GM12801 (cell line): ENCODE results near the gene GRPEL1.

Source experiments
- CTCF ChIP-seq: IDR thresholded peaks from one replicate; pipeline ENCODE4 v1.5.1; 2011; ENCODE audit warnings: control low read depth; ENCODE audit not compliant: insufficient read length; ENCODE audit errors: extremely low read depth

GRPEL1 gene

DNA sequence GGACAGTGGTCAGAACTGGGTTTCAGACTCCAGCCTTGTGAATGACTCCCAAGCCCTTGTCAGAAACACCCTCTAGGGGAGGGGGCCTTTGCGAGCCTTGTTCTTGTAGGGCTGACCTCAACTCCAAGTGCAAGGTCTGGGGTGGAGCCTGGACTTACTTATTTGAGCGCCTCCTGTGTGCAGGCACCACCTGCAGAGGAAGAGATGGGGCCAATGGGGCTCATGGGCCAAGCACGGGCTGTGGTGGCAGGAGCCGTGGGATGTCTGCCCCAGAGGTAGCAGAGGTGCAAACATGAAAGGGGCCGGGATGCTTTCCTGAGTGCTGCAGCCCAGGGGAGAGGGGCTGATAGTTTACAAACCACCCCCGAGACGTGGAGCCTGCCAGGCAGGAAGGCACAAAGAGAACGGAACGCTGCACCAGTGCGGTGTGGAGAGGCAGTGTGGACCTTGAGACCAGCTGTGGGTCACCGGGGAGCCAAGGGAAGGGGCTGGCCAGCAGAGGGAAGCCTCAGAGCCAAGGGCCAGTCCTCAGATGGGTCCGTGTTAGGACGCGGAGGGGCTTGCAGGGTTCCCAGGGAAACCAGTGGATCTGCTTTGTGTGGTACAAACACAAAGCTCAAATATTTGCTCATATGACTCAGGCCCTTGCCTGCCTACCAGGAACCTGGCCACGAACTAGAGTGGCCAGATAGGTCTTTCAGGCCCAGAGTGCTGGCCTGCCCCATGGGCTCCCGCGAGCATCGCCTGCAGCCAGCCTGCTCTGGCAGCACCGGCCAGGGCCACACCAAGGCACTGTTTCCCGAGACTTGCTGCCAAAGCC lies 33.4 kb downstream of the GRPEL1 start:
- TF ChIP-seq CTCF: no peak

- TF ChIP-seq CTCF: no peak
Observed at GRCh38 chr4:7032596-7032995, 35.3 kb downstream of the GRPEL1 start.

- no peak for TF ChIP-seq CTCF
Observed at GRCh38 chr4:7031558-7032449, 36.1 kb downstream of the GRPEL1 start.

- TF ChIP-seq CTCF: no peak
Observed at GRCh38 chr4:7030856-7031255, 37.0 kb downstream of the GRPEL1 start.

- TF ChIP-seq CTCF: no peak
Observed at GRCh38 chr4:7029921-7030320, 37.9 kb downstream of the GRPEL1 start.

DNA sequence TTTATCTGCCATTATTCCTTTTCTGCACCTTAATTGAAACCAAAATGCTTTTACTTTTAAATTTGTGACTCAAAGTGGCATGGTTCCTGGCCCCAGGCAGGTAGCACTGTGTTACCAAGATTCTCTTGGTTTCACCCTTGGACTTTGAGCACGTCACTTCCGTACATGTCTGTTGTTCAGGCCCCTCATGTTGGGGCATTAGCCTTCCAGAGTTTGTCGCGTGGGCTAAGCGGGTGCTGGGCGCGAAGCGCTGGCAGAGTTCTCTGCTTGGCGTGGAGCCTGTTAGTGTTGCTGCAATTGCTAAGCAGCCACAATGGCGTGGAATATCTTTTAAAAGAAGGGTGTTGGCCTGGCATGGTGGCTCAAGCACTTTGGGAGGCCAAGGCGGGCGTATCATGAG lies 38.7 kb downstream of the GRPEL1 start:
- TF ChIP-seq CTCF: no peak

DNA sequence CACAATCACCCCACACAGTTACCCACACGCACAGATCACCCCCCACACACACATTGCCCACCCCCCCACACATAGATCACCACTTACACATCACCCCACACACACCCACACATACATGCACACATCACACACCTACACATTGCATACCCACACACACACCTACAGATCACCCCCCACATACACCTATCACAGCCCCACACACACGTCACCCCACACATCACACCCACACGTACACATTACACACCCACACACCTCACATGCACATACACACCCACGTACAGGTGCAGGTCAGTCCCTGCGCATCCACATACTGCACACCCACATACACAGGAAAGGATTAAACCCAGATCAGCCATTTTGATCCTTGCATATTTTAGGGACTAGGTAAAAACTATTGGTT lies 40.0 kb downstream of the GRPEL1 start:
- TF ChIP-seq CTCF: no peak
